CD4-positive, CD25-positive, alpha-beta regulatory T cell (primary cell): Measurements from ENCODE around the gene ITPR2. TPM values are rescaled to one million over a fixed set of nuclear protein-coding genes. Genes with fewer than 3 reads are reported as not detected.
A peak's percentile ranks its signal among the peaks of the same experiment; 100 is the strongest.

Experiments used
- ATAC-seq, 2 donors: fragments of 150-1000 bp; cut with Tn5 transposase; one replicate each; pipeline ENCODE4 v1.10.0; 2021; ENCODE audit warnings: low read depth in 2 of 2, moderate number of reproducible peaks in 2 of 2, moderate library complexity in 1 of 2
- DNase-seq, 3 donors: peaks; one replicate each; pipeline versions ENCODE4 v3.0.0 to v3.0.0-alpha.2; 2012 to 2022; ENCODE audit warnings: mixed read lengths in 1 of 3
- H3K27ac ChIP-seq: one replicate; pipeline ENCODE4 v1.7.0; 2013; ENCODE audit warnings: mild to moderate bottlenecking, low read length; ENCODE audit not compliant: insufficient read depth, poor library complexity, severe bottlenecking
- H3K27me3 ChIP-seq: one replicate; pipeline ENCODE4 v1.7.0; 2013; ENCODE audit warnings: low read length; ENCODE audit not compliant: control insufficient read depth, insufficient read depth
- H3K36me3 ChIP-seq: one replicate; pipeline ENCODE4 v1.7.0; 2013; ENCODE audit warnings: mild to moderate bottlenecking, low read length, moderate library complexity; ENCODE audit not compliant: control insufficient read depth, insufficient read depth
- H3K4me1 ChIP-seq: 2 replicates; pipeline ENCODE4 v1.7.0; 2013; ENCODE audit warnings: mild to moderate bottlenecking, low read length; ENCODE audit not compliant: insufficient read depth, control insufficient read depth, poor library complexity, severe bottlenecking
- H3K4me3 ChIP-seq: one replicate; pipeline ENCODE4 v1.7.0; 2013; ENCODE audit warnings: low read depth, mild to moderate bottlenecking, low read length, moderate library complexity
- H3K9me3 ChIP-seq, 2 experiments: 1 replicate in 1 of 2; 2 replicates in 1 of 2; pipeline ENCODE4 v1.7.0; 2013; ENCODE audit warnings: low read length in 2 of 2, mild to moderate bottlenecking in 1 of 2, moderate library complexity in 1 of 2; ENCODE audit not compliant: control insufficient read depth in 2 of 2
- H3K27ac Mint-ChIP-seq, 3 donors: one replicate each; pipeline ENCODE4 v1.8.0; 2020 to 2022; ENCODE audit warnings: mild to moderate bottlenecking in 3 of 3, mixed read lengths in 3 of 3, moderate library complexity in 2 of 3
- H3K27me3 Mint-ChIP-seq: one replicate; pipeline ENCODE4 v1.8.0; 2022; ENCODE audit warnings: mild to moderate bottlenecking, mixed read lengths
- H3K36me3 Mint-ChIP-seq: one replicate; pipeline ENCODE4 v1.8.0; 2020; ENCODE audit warnings: mixed read lengths
- H3K4me1 Mint-ChIP-seq, 4 donors: one replicate each; pipeline ENCODE4 v1.8.0; 2020 to 2022; ENCODE audit warnings: mixed read lengths in 4 of 4, mild to moderate bottlenecking in 1 of 4
- H3K4me3 Mint-ChIP-seq, 4 donors: one replicate each; pipeline ENCODE4 v1.8.0; 2020 to 2022; ENCODE audit warnings: mild to moderate bottlenecking in 4 of 4, mixed read lengths in 4 of 4, moderate library complexity in 3 of 4
- H3K9me3 Mint-ChIP-seq, 7 donors: one replicate each; pipeline ENCODE4 v1.8.0; 2020 to 2022; ENCODE audit warnings: mixed read lengths in 7 of 7, mild to moderate bottlenecking in 3 of 7, moderate library complexity in 2 of 7
- polyA plus RNA-seq, 4 donors: library from polyadenylated mRNA; unstranded; fragments of 300-500 nt; fragmentation: Illumina TruSeq; gene quantifications; one replicate each; pipeline ENCODE4 v1.2.3, GENCODE V29; 2021
- total RNA-seq: library from RNA; stranded (reverse); gene quantifications from one replicate; pipeline ENCODE4 v1.2.3, GENCODE V29; 2022

ITPR2 gene
- total and polyA plus RNA-seq, 5 donors from 2014 or later, result 9.9 to 54.1 (median 11.7) TPM

GRCh38 chr12:26302776-26303175 lies 530.2 kb downstream of the ITPR2 start:
- no peaks in the 10 kb centered on the region for H3K27me3 ChIP-seq

GRCh38 chr12:26299751-26300150 lies 533.2 kb downstream of the ITPR2 start:
- peaks cover 18 to 22% (median 19%) of the 10 kb centered on the region in 4 donors for H3K4me1 Mint-ChIP-seq
- H3K4me3 Mint-ChIP-seq, result peak overlapping the region in 3 of 4 donors; percentile 40 to 75 (median 61)
- H3K36me3 ChIP-seq, result no peaks in the 10 kb centered on the region
- H3K27me3 ChIP-seq, result no peaks in the 10 kb centered on the region
- H3K9me3 ChIP-seq, result no peaks in the 10 kb centered on the region
- no peaks in the 10 kb centered on the region for H3K36me3 Mint-ChIP-seq
- peaks cover 6% of the 10 kb centered on the region for H3K4me1 ChIP-seq
- peak overlapping the region; percentile 89 for H3K4me3 ChIP-seq
- peak overlapping the region; percentile 33 to 75 (median 39) for H3K27ac Mint-ChIP-seq
- H3K9me3 Mint-ChIP-seq, result peaks cover 0 to 5% (median 0%) of the 10 kb centered on the region in 7 donors
- H3K27me3 Mint-ChIP-seq, result no peaks in the 10 kb centered on the region
- H3K27ac ChIP-seq, result no peak overlapping the region
- DNase-seq (no peak), ATAC-seq (no peak)

More at GRCh38 chr12:26302776-26303175, 530.2 kb downstream of the ITPR2 start:
- H3K4me3 ChIP-seq, result no peak overlapping the region
- peaks cover 6% of the 10 kb centered on the region for H3K4me1 ChIP-seq
- Mint-ChIP-seq H3K27ac (no peak overlapping the region), H3K4me1 (peaks cover 14 to 20% (median 19%) of the 10 kb centered on the region in 4 donors), H3K9me3 (peaks cover 0 to 10% (median 1%) of the 10 kb centered on the region in 7 donors), H3K4me3 (no peak overlapping the region), H3K27me3 (peaks cover 3% of the 10 kb centered on the region), H3K36me3 (no peaks in the 10 kb centered on the region)
- H3K36me3 ChIP-seq, result no peaks in the 10 kb centered on the region
- no peak for DNase-seq
- H3K27ac ChIP-seq, result no peak overlapping the region
- no peaks in the 10 kb centered on the region for H3K9me3 ChIP-seq
- no peak for ATAC-seq

GRCh38 chr12:26298785-26299621 lies 534.0 kb downstream of the ITPR2 start:
- peaks cover 18 to 22% (median 19%) of the 10 kb centered on the region in 4 donors for H3K4me1 Mint-ChIP-seq
- no peaks in the 10 kb centered on the region for H3K9me3 ChIP-seq
- H3K27ac Mint-ChIP-seq, result peak overlapping the region; percentile 33 to 75 (median 66)
- DNase-seq, result peak in 2 of 3 donors; percentile 28 to 80
- peaks cover 6% of the 10 kb centered on the region for H3K4me1 ChIP-seq
- H3K27me3 ChIP-seq, result no peaks in the 10 kb centered on the region
- no peak overlapping the region for H3K27ac ChIP-seq
- H3K4me3 ChIP-seq, result peak overlapping the region; percentile 89
- no peaks in the 10 kb centered on the region for H3K36me3 ChIP-seq
- H3K4me3 Mint-ChIP-seq, result peak overlapping the region; percentile 40 to 75 (median 58)
- H3K27me3 Mint-ChIP-seq, result no peaks in the 10 kb centered on the region
- no peaks in the 10 kb centered on the region for H3K36me3 Mint-ChIP-seq
- peak; percentile 86 to 89 for ATAC-seq
- peaks cover 0 to 5% (median 0%) of the 10 kb centered on the region in 7 donors for H3K9me3 Mint-ChIP-seq

- Mint-ChIP-seq H3K36me3 (no peaks in the 10 kb centered on the region), H3K4me3 (peak overlapping the region in 1 of 4 donors; percentile 3), H3K4me1 (peaks cover 18 to 22% (median 19%) of the 10 kb centered on the region in 4 donors), H3K27ac (peak overlapping the region in 1 of 3 donors; percentile 42), H3K27me3 (no peaks in the 10 kb centered on the region), H3K9me3 (peaks cover 0 to 2% (median 0%) of the 10 kb centered on the region in 7 donors)
- Histone ChIP-seq H3K27ac (no peak overlapping the region), H3K9me3 (no peaks in the 10 kb centered on the region), H3K36me3 (no peaks in the 10 kb centered on the region), H3K27me3 (no peaks in the 10 kb centered on the region), H3K4me3 (no peak overlapping the region), H3K4me1 (peaks cover 6% of the 10 kb centered on the region)
- DNase-seq (no peak), ATAC-seq (no peak)
Measured at GRCh38 chr12:26297396-26298070, 535.5 kb downstream of the ITPR2 start.

- ATAC-seq (no peak), DNase-seq (no peak)
- Histone ChIP-seq H3K4me3 (no peak overlapping the region), H3K9me3 (no peaks in the 10 kb centered on the region), H3K27ac (no peak overlapping the region), H3K27me3 (no peaks in the 10 kb centered on the region), H3K36me3 (no peaks in the 10 kb centered on the region), H3K4me1 (peaks cover 6% of the 10 kb centered on the region)
- peaks cover 0 to 1% (median 0%) of the 10 kb centered on the region in 7 donors for H3K9me3 Mint-ChIP-seq
- no peak overlapping the region for H3K4me3 Mint-ChIP-seq
- no peaks in the 10 kb centered on the region for H3K36me3 Mint-ChIP-seq
- H3K27me3 Mint-ChIP-seq, result no peaks in the 10 kb centered on the region
- peaks cover 15 to 22% (median 19%) of the 10 kb centered on the region in 4 donors for H3K4me1 Mint-ChIP-seq
- H3K27ac Mint-ChIP-seq, result no peak overlapping the region
Measured at GRCh38 chr12:26295001-26295400, 538.0 kb downstream of the ITPR2 start.

- ATAC-seq (no peak), DNase-seq (no peak)
- no peaks in the 10 kb centered on the region for H3K9me3 ChIP-seq
- no peaks in the 10 kb centered on the region for H3K27me3 ChIP-seq
- no peaks in the 10 kb centered on the region for H3K36me3 ChIP-seq
- Mint-ChIP-seq H3K4me3 (no peak overlapping the region), H3K9me3 (no peaks in the 10 kb centered on the region), H3K36me3 (no peaks in the 10 kb centered on the region), H3K27ac (no peak overlapping the region), H3K4me1 (peaks cover 2 to 11% (median 8%) of the 10 kb centered on the region in 4 donors), H3K27me3 (no peaks in the 10 kb centered on the region)
- peaks cover 6% of the 10 kb centered on the region for H3K4me1 ChIP-seq
- H3K27ac ChIP-seq, result no peak overlapping the region
- H3K4me3 ChIP-seq, result no peak overlapping the region
Measured at GRCh38 chr12:26293612-26294011, 539.4 kb downstream of the ITPR2 start.

GRCh38 chr12:26292596-26292995 lies 540.4 kb downstream of the ITPR2 start:
- no peak overlapping the region for H3K4me3 Mint-ChIP-seq
- Histone ChIP-seq H3K27ac (no peak overlapping the region), H3K4me1 (no peaks in the 10 kb centered on the region), H3K4me3 (no peak overlapping the region), H3K36me3 (no peaks in the 10 kb centered on the region), H3K9me3 (no peaks in the 10 kb centered on the region), H3K27me3 (no peaks in the 10 kb centered on the region)
- no peak overlapping the region for H3K27ac Mint-ChIP-seq
- peaks cover 0 to 3% (median 1%) of the 10 kb centered on the region in 4 donors for H3K4me1 Mint-ChIP-seq
- ATAC-seq, result no peak
- no peaks in the 10 kb centered on the region for H3K27me3 Mint-ChIP-seq
- H3K9me3 Mint-ChIP-seq, result peaks cover 0 to 2% (median 0%) of the 10 kb centered on the region in 7 donors
- no peak for DNase-seq
- no peaks in the 10 kb centered on the region for H3K36me3 Mint-ChIP-seq
